ENCODE measurements around the gene SFXN5. TPM values are rescaled to one million over a fixed set of nuclear protein-coding genes. Genes with fewer than 3 reads are reported as not detected.

Gene SFXN5
- total RNA-seq, 1 experiment from 2014 or later = 25.9 TPM

GRCh38 chr2:72896446-72896845 is 175.1 kb downstream of the SFXN5 start (continued):
- TF ChIP-seq FOXP4 (CRISPR knock-in tag; IDR thresholded peaks at IDR 0.05) (no peak), ARID4B (CRISPR knock-in tag; IDR thresholded peaks at IDR 0.05; ENCODE audit: borderline replicate concordance) (no peak), CREM (CRISPR knock-in tag; IDR thresholded peaks at IDR 0.05) (no peak)

- Mint-ChIP-seq H3K9me3 (no peaks in the 10 kb centered on the region), H3K4me3 (no peak overlapping the region), H3K27me3 (ENCODE audit: low read depth) (peaks cover 68% of the 10 kb centered on the region), H3K27ac (no peak overlapping the region), H3K4me1 (peaks cover 30% of the 10 kb centered on the region), H3K36me3 (no peaks in the 10 kb centered on the region)
- CTCF ChIA-PET = interaction anchor here (1.0 to 7.4 kb wide), 16 partner anchors 8 to 306 kb away, joined by 3 to 218 read pairs (median 38); partner anchors contain the start of genes EMX1, NOTO and SPR
- no peak for ATAC-seq
- no peak for DNase-seq (ENCODE audit: low spot score)
- TF ChIP-seq, protein P1, sequence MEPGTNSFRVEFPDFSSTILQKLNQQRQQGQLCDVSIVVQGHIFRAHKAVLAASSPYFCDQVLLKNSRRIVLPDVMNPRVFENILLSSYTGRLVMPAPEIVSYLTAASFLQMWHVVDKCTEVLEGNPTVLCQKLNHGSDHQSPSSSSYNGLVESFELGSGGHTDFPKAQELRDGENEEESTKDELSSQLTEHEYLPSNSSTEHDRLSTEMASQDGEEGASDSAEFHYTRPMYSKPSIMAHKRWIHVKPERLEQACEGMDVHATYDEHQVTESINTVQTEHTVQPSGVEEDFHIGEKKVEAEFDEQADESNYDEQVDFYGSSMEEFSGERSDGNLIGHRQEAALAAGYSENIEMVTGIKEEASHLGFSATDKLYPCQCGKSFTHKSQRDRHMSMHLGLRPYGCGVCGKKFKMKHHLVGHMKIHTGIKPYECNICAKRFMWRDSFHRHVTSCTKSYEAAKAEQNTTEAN (CRISPR knock-in tag; IDR thresholded peaks at IDR 0.05) = peak; percentile 51; the same call in 1 of the 2 replicates
- no peak for TF ChIP-seq GABPB1 (CRISPR knock-in tag; IDR thresholded peaks at IDR 0.05)
- POLR2A ChIA-PET = interaction anchor here (1.0 to 1.5 kb wide), 2 partner anchors 24 to 175 kb away, joined by 3 to 4 read pairs; partner anchors contain the start of gene SFXN5
Measured at GRCh38 chr2:72895759-72896281, 175.7 kb downstream of the SFXN5 start.

GRCh38 chr2:72895154-72895553 is 176.4 kb downstream of the SFXN5 start:
- DNase-seq (ENCODE audit: low spot score) (no peak), ATAC-seq (peak; percentile 3; the same call in 1 of the 2 replicates)
- peaks cover 63% of the 10 kb centered on the region for H3K27me3 Mint-ChIP-seq (ENCODE audit: low read depth)
- H3K9me3 Mint-ChIP-seq = no peaks in the 10 kb centered on the region
- H3K36me3 Mint-ChIP-seq = no peaks in the 10 kb centered on the region
- peaks cover 30% of the 10 kb centered on the region for H3K4me1 Mint-ChIP-seq
- no peak overlapping the region for H3K4me3 Mint-ChIP-seq
- TF ChIP-seq ZNF263 (CRISPR knock-in tag; IDR thresholded peaks at IDR 0.05; ENCODE audit: low read depth) (no peak), ZNF138 (CRISPR knock-in tag; conservative IDR thresholded peaks at IDR 0.05) (no peak), CREB1 (CRISPR knock-in tag; IDR thresholded peaks at IDR 0.05) (no peak), E2F1 (CRISPR knock-in tag; IDR thresholded peaks at IDR 0.05) (no peak), NFYB (CRISPR knock-in tag; conservative IDR thresholded peaks at IDR 0.05; ENCODE audit: low read depth) (no peak), ZNF317 (CRISPR knock-in tag; IDR thresholded peaks at IDR 0.05; ENCODE audit: borderline replicate concordance, low read depth) (no peak), ETV6 (CRISPR knock-in tag; IDR thresholded peaks at IDR 0.05) (no peak)
- TF ChIP-seq, protein P2, sequence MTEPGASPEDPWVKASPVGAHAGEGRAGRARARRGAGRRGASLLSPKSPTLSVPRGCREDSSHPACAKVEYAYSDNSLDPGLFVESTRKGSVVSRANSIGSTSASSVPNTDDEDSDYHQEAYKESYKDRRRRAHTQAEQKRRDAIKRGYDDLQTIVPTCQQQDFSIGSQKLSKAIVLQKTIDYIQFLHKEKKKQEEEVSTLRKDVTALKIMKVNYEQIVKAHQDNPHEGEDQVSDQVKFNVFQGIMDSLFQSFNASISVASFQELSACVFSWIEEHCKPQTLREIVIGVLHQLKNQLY (CRISPR knock-in tag; IDR thresholded peaks at IDR 0.05) = no peak
- TF ChIP-seq, protein P3, sequence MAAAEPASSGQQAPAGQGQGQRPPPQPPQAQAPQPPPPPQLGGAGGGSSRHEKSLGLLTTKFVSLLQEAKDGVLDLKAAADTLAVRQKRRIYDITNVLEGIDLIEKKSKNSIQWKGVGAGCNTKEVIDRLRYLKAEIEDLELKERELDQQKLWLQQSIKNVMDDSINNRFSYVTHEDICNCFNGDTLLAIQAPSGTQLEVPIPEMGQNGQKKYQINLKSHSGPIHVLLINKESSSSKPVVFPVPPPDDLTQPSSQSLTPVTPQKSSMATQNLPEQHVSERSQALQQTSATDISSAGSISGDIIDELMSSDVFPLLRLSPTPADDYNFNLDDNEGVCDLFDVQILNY (CRISPR knock-in tag; IDR thresholded peaks at IDR 0.05) = no peak
- TF ChIP-seq, protein P4, sequence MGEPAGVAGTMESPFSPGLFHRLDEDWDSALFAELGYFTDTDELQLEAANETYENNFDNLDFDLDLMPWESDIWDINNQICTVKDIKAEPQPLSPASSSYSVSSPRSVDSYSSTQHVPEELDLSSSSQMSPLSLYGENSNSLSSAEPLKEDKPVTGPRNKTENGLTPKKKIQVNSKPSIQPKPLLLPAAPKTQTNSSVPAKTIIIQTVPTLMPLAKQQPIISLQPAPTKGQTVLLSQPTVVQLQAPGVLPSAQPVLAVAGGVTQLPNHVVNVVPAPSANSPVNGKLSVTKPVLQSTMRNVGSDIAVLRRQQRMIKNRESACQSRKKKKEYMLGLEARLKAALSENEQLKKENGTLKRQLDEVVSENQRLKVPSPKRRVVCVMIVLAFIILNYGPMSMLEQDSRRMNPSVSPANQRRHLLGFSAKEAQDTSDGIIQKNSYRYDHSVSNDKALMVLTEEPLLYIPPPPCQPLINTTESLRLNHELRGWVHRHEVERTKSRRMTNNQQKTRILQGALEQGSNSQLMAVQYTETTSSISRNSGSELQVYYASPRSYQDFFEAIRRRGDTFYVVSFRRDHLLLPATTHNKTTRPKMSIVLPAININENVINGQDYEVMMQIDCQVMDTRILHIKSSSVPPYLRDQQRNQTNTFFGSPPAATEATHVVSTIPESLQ (CRISPR knock-in tag; IDR thresholded peaks at IDR 0.05) = no peak
- ChIA-PET POLR2A (interaction anchor here (1.5 kb wide), 1 partner anchor 176 kb away, joined by 4 read pairs; the partner anchor contains the start of gene SFXN5), CTCF (interaction anchor here (0.5 to 7.4 kb wide), 18 partner anchors 8 to 1276 kb away, joined by 3 to 218 read pairs (median 30); partner anchors contain the start of genes EMX1, NOTO and SPR)
- H3K27ac Mint-ChIP-seq = no peak overlapping the region
